Progenitor cell of endocrine pancreas (in vitro differentiated cells): ENCODE data around the gene SEPTIN10. TPM values are rescaled to one million over a fixed set of nuclear protein-coding genes. Genes with fewer than 3 reads are reported as not detected.
A peak's percentile ranks its signal among the peaks of the same experiment; 100 is the strongest.

Source experiments
- DNase-seq: peaks from one replicate; pipeline ENCODE4 v3.0.0; 2021; ENCODE audit warnings: low spot score; ENCODE audit not compliant: unreplicated experiment
- H3K27ac Mint-ChIP-seq: 2 replicates; pipeline ENCODE4 v1.8.0; 2021; ENCODE audit warnings: mild to moderate bottlenecking, moderate library complexity, mixed read lengths
- H3K27me3 Mint-ChIP-seq: 2 replicates; pipeline ENCODE4 v1.8.0; 2021; ENCODE audit warnings: mixed read lengths
- H3K36me3 Mint-ChIP-seq: 2 replicates; pipeline ENCODE4 v1.8.0; 2022; ENCODE audit warnings: mixed read lengths; ENCODE audit not compliant: insufficient read depth
- H3K4me1 Mint-ChIP-seq: 2 replicates; pipeline ENCODE4 v1.8.0; 2021; ENCODE audit warnings: low read depth, mixed read lengths
- H3K4me3 Mint-ChIP-seq: 2 replicates; pipeline ENCODE4 v1.8.0; 2021; ENCODE audit warnings: low read depth, mild to moderate bottlenecking, moderate library complexity, mixed read lengths
- H3K9me3 Mint-ChIP-seq: 2 replicates; pipeline ENCODE4 v1.8.0; 2021; ENCODE audit warnings: low read depth, mixed read lengths
- CTCF ChIP-seq: fragments of 200-600 bp; sonication (generic); IDR thresholded peaks from one replicate; pipeline ENCODE4 v1.5.0; 2021; ENCODE audit warnings: antibody characterized with exemption, mild to moderate bottlenecking; ENCODE audit not compliant: unreplicated experiment
- total RNA-seq: library from RNA; stranded (reverse); gene quantifications from 2 replicates; pipeline ENCODE4 v1.2.1, GENCODE V29; 2021

Gene SEPTIN10
- total RNA-seq, 1 donor from 2014 or later: 67.5 TPM

- Mint-ChIP-seq H3K27ac (no peak overlapping the region), H3K27me3 (no peaks in the 10 kb centered on the region), H3K9me3 (no peaks in the 10 kb centered on the region), H3K4me3 (no peak overlapping the region), H3K36me3 (no peaks in the 10 kb centered on the region), H3K4me1 (peaks cover 6% of the 10 kb centered on the region)
- TF ChIP-seq CTCF: no peak
- no peak for DNase-seq
Observed at GRCh38 chr2:109655287-109655686, 41.5 kb upstream of the SEPTIN10 start.

GRCh38 chr2:109654326-109655050 is 40.7 kb upstream of the SEPTIN10 start:
- H3K27ac Mint-ChIP-seq: no peak overlapping the region

GRCh38 chr2:109649736-109650695 is 36.2 kb upstream of the SEPTIN10 start:
- DNase-seq: no peak
- no peak overlapping the region for H3K4me3 Mint-ChIP-seq
- no peak overlapping the region for H3K27ac Mint-ChIP-seq
- H3K27me3 Mint-ChIP-seq: no peaks in the 10 kb centered on the region
- no peaks in the 10 kb centered on the region for H3K9me3 Mint-ChIP-seq
- H3K4me1 Mint-ChIP-seq: peaks cover 19% of the 10 kb centered on the region
- H3K36me3 Mint-ChIP-seq: no peaks in the 10 kb centered on the region
- no peak for TF ChIP-seq CTCF

More at GRCh38 chr2:109654326-109655050, 40.7 kb upstream of the SEPTIN10 start:
- Mint-ChIP-seq H3K9me3 (no peaks in the 10 kb centered on the region), H3K27me3 (no peaks in the 10 kb centered on the region), H3K4me1 (peaks cover 7% of the 10 kb centered on the region), H3K4me3 (no peak overlapping the region), H3K36me3 (no peaks in the 10 kb centered on the region)
- TF ChIP-seq CTCF: no peak
- DNase-seq: no peak

- H3K4me1 Mint-ChIP-seq: peaks cover 29% of the 10 kb centered on the region
- no peaks in the 10 kb centered on the region for H3K27me3 Mint-ChIP-seq
- no peak for DNase-seq
- peak overlapping the region; percentile 15 for H3K27ac Mint-ChIP-seq
- no peak for TF ChIP-seq CTCF
- no peaks in the 10 kb centered on the region for H3K9me3 Mint-ChIP-seq
- H3K4me3 Mint-ChIP-seq: no peak overlapping the region
- H3K36me3 Mint-ChIP-seq: no peaks in the 10 kb centered on the region
Observed at GRCh38 chr2:109648041-109648527, 34.3 kb upstream of the SEPTIN10 start.

GRCh38 chr2:109647636-109648035 is 33.9 kb upstream of the SEPTIN10 start:
- Mint-ChIP-seq H3K36me3 (no peaks in the 10 kb centered on the region), H3K4me3 (no peak overlapping the region), H3K9me3 (no peaks in the 10 kb centered on the region), H3K27ac (peak overlapping the region; percentile 15), H3K27me3 (no peaks in the 10 kb centered on the region), H3K4me1 (peaks cover 28% of the 10 kb centered on the region)
- no peak for DNase-seq
- TF ChIP-seq CTCF: no peak
